HG03025 (cell line): ENCODE data around the gene HAUS3.

ENCODE experiments used
- ATAC-seq: cut with Tn5 transposase; IDR thresholded peaks from one replicate; pipeline ENCODE4 v1.9.1; 2021; ENCODE audit warnings: mild to moderate bottlenecking, moderate library complexity; ENCODE audit not compliant: unreplicated experiment, low FRiP score

HAUS3 gene

DNA sequence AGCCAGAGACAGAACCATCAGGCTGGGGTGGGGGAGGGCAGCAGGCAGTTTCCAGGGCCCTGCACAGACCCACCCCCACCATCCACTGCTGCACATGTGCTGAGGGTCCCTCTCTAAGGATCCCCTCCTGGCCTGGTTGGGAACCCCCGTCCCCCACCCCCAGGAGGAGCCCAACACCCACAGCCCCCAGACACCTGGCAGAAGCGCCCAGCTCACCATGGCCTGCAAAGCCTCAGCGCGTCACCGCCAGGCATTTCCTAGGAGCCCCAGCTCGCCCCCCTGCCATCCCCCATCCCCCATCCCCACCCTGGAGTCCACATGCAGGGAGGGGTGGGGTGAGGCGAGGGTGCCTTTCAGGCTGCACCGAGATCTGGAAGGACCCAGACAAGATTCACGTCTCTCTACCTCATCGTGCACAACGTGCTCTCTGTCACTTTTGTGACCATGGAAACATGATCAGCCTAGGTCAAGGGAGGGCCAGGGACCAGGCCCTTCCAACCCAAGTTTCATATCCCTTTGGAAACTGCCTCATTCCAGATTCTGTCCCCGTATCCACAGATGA, 10.7 kb upstream of the HAUS3 start:
- ATAC-seq, result no peak

DNA sequence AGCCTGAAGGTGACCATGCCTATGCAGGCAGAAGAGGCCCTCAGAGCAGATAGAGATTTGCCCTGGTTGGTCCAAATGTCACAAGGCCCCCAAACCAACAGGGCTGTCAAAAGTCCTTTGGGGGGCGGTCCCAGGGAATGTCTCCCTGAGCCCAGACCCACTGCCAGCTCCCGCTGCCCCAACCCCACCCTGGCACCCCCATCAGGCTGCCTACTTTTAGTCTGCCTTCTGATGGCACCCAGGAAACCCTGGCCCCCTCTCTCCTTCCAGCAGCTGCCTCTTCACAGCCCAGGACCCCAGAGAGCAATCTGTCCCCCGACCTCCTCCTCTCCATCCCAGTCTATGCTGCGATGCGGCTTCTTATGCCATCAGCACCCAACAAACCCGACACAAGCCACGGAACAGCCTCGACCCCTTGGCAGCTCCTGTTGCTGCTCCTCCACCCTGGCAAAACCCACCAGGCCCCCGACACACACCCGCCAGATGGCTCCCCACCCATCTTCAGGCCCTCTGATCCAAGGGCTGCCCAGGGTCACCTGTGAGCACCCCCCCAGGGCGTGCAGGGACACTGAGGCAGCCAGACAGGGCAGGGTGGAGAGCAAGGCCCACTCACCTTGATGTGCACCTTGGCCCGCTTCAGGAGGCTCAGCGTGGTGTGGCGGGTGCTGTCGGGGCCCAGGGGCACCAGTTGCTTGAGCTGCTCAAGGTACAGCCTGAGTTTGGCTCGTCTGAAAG, 10.0 kb upstream of the HAUS3 start:
- no peak for ATAC-seq

DNA sequence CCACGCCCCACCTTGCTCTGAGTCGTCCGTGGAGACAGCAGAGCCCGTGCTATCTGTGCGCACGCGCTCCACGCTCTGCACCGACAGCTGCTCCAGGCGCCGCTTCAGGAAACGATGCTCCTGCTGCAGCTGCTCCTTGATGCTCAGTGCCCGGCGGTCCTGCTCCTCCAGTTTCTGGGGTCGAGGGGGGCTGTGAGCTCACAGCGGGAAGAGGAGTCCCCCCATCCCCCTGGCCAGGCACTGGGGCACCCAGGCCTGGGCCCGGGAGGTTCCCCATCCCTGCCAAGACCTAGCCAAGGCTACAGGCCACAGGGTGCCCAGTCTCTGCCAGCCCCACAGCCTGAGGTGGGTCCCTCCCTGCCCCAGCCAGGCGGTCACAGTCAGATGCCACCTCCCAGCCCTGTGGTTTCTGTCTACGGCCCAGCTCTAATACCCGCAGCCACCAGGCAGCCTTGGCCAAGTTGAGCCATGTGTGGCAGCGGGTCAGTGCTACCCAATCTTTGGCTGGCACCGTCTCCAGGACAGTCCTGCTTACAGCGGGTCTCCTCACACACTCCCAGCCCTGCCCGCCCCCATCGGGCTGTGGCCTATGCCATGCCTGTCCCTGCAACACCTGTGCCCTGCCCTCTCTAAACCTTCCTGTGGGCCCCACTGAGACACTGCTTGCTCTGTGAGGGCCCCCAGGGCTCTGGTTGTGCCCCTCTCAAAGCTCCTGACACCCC, 9.3 kb upstream of the HAUS3 start:
- ATAC-seq, result no peak

DNA sequence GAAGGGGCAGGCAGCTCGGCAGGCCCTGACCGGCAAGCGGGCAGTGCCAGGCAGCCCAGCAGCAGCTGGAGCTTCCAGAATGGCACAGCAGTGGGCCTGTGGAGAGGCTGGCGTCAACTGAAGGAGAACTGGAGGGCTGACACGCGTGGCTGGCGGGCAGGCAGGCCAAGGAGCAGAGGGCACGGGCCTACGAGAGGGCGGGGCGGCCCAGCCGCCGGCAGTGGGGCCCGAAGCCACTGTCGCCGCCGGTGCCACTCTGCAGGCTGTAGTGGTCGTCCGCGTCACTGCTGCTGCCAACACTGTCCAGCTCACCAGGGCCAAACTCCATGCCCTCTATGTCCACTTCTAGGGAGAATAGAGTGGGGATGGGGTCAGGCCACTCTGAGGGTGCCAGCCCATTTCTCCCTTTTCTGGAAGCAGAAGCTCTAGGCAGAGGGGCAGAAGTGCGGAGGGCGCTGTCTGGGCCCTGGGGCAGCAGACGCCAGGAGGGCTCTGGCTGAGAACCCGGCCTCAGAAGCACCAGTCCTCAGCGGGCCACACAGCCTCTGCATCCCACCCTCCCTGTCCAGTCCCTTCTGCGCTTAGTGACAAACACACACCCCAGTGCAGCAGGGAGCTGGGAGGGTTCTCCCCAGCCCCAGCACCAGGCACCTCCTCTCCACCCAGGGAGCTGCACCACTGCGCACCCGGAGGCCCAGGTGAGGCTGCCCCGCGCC, 8.6 kb upstream of the HAUS3 start:
- ATAC-seq, result no peak

DNA sequence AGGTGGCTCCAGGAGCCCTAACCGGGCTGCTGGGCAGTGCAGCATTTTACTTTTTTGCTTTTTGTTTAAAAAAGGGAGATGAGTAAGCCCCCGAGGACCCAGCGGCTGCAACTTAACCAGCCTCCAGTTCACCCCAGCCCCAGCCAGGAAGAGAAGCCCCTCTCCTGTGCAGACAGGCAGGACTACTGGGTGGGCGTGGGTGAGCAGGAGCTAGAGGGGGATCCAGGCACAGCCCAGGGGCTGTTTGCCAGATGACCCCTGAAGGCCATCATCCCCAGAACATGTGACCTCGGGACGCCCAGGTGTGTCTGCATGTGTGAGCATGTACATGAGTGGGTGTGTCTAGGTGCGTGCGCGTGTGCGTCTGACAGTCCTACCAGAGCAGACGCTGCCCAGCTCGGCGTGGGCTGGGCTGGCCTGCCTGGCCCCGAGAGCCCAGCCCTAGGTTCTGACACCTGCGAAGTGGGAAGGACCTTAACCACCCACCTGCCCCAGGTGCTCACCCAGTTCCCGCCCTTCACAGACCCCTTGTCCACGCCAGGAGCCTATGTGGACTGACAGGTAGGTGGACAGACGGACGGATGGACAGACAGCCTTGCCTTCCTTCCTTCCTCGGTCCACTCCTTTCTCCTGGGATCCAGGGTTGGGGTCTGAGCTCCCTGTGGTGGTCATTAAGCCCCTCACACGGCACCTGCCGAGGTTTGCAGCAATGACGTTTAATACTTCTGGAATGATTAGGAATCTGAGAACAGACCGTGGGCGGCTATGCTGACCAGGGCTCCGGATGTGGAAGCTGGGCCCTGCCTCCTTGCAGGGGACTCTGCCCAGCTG, 7.8 kb upstream of the HAUS3 start:
- ATAC-seq, result no peak

DNA sequence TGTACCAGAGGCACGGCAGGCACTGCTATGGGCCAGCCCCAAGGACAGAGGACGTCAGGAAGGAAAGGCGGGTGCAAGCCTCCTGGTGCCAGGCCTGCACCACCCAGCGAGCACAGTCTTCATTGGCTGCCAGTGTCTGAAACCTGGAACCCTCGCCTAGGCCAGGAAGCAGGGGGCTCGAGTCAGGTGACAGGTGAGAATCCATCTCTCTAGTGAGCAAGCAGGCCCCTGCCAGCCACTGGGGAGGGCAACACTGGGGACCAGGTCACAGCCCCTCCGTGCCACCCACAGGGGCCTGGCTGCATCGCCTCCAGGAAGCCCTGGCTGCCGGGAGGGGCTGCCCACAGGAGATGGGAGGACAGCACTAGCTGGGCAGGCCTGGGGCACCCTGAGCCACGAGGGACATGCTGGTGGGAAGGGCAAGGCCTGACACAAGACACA, 6.9 kb upstream of the HAUS3 start:
- ATAC-seq, result no peak

DNA sequence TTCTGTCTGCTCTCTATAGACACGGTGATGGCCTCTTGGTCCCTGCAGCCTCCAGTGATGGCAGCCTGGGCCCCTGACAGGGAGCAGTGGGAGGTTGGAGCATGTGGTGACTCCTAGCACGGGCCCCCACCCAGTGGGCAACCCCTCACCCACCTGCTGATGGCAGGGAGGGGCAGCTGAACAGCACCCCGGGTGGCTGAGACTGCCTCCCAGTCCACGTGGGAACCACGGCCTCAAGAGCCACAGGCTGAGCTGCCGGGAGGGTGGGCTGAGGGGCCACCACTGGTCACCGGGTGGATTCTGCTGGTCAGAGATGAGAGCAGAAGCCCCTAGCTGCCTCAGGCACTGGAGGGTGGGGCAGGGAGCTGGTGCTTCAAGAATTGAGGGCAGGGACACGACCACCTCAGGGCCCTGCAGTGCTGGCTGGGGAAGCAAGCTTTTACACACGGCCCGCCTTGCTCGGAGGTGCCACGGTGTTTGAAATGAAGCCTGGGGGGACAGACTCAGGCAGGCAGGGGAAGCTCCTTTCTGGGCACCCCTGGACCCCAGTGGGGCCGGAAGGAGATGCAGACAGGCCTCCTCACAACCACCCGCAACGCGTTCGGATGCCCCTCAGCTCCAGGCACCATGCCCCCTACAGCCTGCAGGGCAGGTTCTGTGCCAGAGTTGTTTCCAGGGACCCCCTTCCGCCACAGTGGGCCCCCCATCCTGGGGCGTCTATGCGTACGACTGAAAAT, 6.3 kb upstream of the HAUS3 start:
- ATAC-seq, result no peak

DNA sequence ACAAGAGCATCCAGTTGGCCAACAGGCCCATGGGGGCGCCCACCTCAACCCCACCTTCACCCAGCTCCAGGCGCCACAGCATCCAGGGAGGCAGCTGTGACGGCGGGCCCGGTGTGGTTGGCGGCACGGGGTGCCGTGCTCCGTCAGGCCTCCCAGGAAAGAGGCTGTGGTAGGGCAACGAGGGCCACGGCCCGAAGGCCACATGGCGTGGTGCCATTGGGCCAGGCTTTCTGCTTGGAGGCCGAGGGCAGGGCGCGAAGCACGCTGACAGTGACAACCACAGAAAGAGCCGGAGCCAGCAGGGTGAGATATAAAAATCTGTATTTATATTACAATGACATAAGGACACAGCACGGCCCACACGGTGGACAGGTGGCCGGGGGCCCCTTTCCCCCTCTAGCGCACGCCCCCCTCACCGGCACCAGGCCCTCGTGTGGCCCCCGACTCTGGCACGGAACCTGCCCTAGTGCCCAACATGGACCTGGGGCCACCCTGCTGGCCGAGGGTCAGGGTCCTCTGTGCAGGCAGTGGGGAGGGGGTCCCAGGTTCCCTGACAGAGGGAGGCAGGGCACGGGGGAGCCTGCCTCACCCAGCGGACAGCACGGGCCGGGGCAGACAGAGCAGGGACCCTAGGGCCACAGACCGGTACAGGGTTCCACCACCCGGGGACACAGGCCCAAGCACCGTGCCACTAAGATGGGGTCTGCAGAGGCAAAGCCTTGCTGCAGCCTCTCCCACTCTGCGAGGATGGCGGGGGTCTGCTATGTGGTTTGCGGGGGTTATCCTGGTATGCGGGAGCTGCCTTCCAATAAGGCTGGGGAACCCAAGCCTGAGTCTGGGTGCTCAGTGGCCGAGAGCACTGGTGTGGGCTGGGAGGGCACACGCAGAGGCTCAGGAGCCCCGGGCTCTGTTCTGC, 5.5 kb upstream of the HAUS3 start:
- no peak for ATAC-seq

DNA sequence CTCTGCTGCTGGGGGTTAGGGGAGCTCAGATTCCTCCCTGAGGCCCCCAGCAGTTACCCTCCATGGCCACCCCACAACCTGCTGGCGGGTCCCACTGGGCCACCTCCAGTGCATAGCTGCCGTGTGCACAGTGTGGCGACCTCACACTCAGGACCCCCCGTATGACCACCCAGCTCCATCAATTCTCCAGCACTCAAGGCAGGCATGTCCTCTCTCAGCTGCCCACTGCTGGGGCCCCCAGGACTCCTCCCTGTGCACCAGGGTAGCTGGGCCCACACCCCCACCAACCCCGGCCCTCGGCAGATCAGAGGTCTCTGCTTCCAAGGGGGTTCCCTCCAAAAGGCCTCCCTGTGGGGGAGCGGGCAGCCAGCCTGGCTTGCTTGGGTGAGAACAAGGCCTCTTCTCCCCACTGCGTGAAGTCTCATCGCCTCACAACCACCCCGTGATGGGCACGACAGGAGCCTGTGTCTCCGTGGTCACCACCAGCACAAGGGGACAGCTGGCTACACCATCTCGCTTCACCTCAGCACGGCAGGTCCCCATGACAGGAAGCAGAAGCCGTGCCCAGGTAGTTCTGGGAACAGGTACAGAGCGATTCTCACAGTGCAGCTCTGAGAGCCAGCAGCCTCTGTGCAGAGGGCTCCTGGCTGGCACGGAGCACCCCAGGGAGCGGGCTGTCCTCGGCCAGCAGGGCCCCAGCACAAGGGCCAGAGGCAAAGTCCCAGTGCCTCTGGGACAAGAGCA, 4.6 kb upstream of the HAUS3 start:
- no peak for ATAC-seq

DNA sequence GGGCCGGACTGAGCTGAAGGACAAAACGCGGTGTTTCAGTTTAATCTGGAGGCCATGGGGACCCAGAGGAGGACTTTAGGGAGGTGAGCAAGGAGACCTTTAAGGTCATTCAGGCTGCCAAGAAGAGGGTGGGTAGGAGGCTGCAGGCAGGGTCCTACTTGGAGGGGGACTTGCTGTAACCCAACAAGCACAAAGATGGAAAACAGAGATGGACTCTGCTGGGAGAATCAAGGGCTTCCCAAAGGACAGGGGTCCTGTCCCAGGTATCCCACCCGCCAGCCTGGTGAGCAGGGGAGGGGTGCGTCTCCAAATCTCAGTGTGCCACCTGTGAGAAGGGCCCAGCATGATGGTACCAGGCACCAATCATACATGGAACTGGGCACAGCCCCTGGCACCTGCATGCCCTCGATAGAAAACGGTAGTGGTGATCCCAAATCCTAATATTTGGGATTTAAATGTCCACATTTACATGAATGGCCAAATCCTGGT, 3.9 kb upstream of the HAUS3 start:
- no peak for ATAC-seq

DNA sequence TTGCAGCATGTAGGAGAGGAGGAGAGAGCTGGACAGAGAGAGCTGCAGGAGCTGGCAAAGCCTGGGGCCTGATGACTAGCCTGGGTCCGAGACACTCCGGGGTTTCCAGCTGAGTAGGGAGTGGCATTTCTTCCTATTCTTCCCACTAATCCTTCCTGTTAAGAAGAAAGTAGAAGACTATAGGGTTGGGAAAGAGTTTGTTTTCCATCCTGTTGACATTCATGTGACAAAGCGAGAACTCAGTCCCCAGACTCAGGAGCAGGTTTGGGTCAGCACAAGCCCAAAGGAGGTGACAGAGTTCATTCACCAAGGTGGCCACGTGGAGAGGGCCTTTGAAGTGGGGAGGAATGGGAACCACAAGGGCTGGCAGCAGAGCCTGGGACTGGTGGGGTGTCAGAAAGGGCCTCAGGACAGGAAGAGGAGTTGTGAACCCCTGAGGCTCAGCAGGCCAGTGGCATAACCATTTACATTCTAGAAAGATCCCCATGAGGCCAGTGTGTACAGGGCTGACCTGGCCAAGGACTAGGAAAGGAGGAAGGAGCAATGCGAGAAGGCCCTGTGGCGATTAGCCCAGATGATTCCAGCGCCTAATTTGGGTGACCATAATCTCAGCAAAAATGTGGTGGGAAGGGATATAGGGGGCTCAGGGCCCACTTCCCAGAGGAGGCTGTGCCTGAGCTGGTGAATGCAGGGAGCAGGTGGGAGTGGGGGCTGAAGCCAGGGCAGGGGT, 3.3 kb upstream of the HAUS3 start:
- no peak for ATAC-seq

DNA sequence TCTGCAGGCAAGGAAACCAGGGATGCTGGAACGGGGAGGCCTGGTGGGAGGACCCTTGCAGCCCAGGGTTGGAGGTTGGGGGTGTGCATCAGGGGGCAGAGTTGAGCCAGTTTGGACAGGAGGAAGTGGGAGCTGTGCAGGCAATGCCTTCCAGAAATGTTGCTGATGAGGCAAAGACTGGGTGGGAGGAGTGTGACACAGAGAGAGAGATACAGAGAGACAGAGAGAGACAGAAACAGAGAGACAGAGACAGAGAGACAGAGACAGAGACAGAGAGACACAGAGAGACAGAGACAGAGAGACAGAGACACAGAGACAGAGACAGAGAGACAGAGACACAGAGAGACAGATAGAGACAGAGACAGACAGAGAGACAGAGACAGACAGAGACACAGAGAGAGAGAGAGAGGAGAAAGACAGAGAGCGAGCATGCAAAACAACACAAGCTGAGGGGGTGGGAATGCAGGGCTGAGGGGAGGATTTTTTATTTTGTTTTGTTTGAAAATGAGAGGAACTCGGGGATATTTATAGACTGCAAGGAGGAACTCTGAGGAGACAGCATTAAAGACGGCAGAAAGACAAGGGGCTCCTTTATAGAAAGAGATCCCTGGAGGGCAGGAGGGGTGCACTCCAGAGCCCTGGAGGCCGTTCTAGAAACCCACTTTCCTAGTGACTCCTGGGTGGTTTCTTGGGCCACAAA, 1.9 kb upstream of the HAUS3 start:
- no peak for ATAC-seq

DNA sequence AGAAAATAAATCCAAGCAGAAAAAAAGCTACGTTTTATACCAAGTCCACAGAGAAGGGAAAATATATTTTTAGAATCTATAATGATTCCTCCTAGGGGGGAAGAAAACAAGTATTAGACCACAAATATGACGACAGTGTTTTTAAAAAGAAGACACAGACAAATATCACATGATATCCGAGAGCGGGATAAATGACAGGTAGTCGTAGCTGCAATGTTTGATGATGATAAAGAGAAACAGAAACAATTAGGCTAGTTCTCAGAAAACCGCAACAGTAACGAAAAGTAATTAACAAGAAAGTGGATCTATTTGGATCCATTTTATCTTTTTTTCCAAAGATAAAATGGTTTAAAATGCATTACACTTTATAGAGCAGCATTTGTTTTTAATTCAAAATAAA, 918 bp downstream of the HAUS3 start:
- no peak for ATAC-seq

DNA sequence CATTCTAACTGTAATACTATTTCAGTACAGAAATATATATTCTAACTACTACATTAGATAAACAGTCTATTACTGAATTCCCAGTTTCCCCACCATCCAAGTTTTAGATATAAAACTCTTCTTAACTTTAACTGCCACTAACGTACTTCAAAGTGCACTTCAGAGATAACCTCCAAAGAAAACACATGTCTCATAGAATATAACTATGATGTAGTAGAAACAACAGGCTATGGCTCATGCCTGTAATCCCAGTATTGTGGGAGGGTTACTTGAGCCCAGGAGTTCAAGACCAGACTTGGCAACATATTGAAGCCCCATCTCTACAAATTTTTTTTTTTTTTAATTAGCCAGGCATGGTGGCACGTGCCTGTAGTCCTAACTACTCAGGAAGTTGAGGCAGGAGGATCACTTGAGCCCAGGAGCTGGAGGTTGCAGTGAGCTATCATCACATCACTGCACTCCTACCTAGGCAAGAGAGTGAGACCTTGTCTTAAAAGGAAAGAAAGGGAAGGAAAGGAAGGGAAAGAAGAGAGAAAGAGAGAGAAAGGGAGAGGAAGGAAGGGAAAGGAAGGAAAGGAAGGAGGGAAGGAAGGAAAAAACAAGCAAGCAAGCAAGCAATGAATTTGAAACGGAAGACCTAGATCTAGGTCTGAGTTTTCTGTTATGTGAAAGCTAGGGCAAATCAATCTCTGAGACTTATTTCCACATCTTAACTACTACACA, 4.8 kb downstream of the HAUS3 start:
- no peak for ATAC-seq

DNA sequence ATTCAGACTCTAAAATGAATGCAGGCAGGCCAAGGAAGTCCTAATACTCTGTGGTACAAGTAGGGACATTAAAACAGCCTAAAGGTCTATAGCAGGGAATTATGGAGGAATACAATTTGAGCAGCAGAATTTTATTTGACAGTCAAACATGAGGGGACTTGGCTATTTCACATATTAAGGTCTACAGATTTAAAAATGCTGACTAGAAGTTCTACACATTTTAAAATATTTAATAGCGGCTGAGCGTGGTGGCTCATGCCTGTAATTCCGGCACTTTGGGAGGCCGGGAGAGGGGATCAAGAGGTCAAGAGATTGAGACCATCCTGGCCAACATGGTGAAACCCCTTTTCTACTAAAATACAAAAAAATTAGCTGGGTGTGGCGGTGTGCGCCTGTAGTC, 10.8 kb downstream of the HAUS3 start:
- ATAC-seq, result no peak

DNA sequence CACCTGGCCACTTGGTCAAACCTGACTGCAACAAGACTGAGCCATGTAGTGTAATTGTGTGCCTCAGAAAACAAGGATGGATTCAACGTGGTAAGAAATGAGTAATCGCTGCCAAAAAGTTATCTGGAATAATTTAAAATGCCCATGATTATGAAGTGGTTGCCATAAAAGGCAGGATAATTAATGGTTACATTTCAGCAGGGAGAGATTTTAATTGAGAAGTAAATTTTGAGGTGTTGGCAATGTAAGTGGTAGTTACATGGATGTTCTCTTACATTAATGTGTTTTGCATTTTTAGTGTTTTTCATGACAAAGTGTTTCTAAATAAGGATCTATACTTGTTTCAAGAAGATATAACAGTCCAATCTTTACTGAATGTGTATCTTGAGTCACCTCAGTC, 15.7 kb downstream of the HAUS3 start:
- no peak for ATAC-seq
